Right atrium auricular region (tissue), 2 donors: Measurements from ENCODE around the gene ZDHHC7. TPM values are rescaled to one million over a fixed set of nuclear protein-coding genes. Genes with fewer than 3 reads are reported as not detected.

Experiments
- DNase-seq: peaks from one replicate; pipeline ENCODE4 v3.0.0-alpha.2; 2019; ENCODE audit warnings: low spot score
- H3K27ac ChIP-seq, 2 donors: fragments of 200-600 bp; sonication (generic); 1 replicate in 1 of 2; 2 replicates in 1 of 2; pipeline ENCODE4 v1.5.1; 2016 to 2019
- H3K27me3 ChIP-seq, 2 donors: fragments of 200-600 bp; sonication (generic); one replicate each; pipeline versions ENCODE4 v1.5.1 to v1.6.0; 2017 to 2019
- H3K36me3 ChIP-seq: fragments of 200-600 bp; sonication (generic); one replicate; pipeline ENCODE4 v1.5.1; 2016
- H3K4me1 ChIP-seq, 2 donors: fragments of 200-600 bp; sonication (generic); one replicate each; pipeline versions ENCODE4 v1.5.1 to v1.6.0; 2017 to 2019
- H3K4me3 ChIP-seq, 2 donors: fragments of 200-600 bp; sonication (generic); 1 replicate in 1 of 2; 2 replicates in 1 of 2; pipeline ENCODE4 v1.5.1; 2017 to 2019; ENCODE audit warnings: mild to moderate bottlenecking in 1 of 2, moderate library complexity in 1 of 2
- H3K9me3 ChIP-seq, 2 donors: fragments of 200-600 bp; sonication (generic); one replicate each; pipeline ENCODE4 v1.5.1; 2019
- CTCF ChIP-seq, 2 donors: fragments of 200-600 bp; sonication (generic); IDR thresholded peaks; one replicate each; pipeline ENCODE4 v1.5.1; 2019; ENCODE audit warnings: antibody characterized with exemption in 2 of 2
- total RNA-seq, 2 donors: library from RNA; depleted of rRNA; stranded (reverse); fragments of >200 nt; gene quantifications; one replicate each; pipeline ENCODE4 v1.1.0, GENCODE V29; 2016

Gene ZDHHC7
- total RNA-seq: 10 to 100 TPM; 36.0 to 48.7 TPM

GRCh38 chr16:85010931-85011845 lies at the start of gene ZDHHC7:
Gene ZDHHC7 (minus strand): TSS chr16:85011535. CDS start chr16:84990618, 20,917 bp downstream.
- H3K36me3 ChIP-seq: no peaks in the 10 kb centered on the region
- peaks cover 0 to 41% of the 10 kb centered on the region in 2 donors for H3K4me1 ChIP-seq
- peak within 1 kb of the TSS; percentile 60 to 85 for H3K4me3 ChIP-seq
- peak; percentile 87 for DNase-seq
- TF ChIP-seq CTCF (IDR thresholded peaks at IDR 0.05): no peak
- peak within 1 kb of the TSS; percentile 98 for H3K27ac ChIP-seq
- H3K27me3 ChIP-seq: no peaks in the 10 kb centered on the region
- H3K9me3 ChIP-seq: no peaks in the 10 kb centered on the region

GRCh38 chr16:85058909-85059308 lies 47.6 kb upstream of the ZDHHC7 start:
- Histone ChIP-seq H3K27ac (no peak overlapping the region), H3K4me3 (no peak overlapping the region), H3K4me1 (peaks cover 0 to 33% of the 10 kb centered on the region in 2 donors), H3K36me3 (no peaks in the 10 kb centered on the region), H3K27me3 (no peaks in the 10 kb centered on the region), H3K9me3 (no peaks in the 10 kb centered on the region)
- DNase-seq: no peak
- no peak for TF ChIP-seq CTCF (IDR thresholded peaks at IDR 0.05)

GRCh38 chr16:85057948-85058347 lies 46.6 kb upstream of the ZDHHC7 start:
- H3K36me3 ChIP-seq: no peaks in the 10 kb centered on the region
- no peaks in the 10 kb centered on the region for H3K27me3 ChIP-seq
- DNase-seq: no peak
- peaks cover 0 to 33% of the 10 kb centered on the region in 2 donors for H3K4me1 ChIP-seq
- H3K9me3 ChIP-seq: no peaks in the 10 kb centered on the region
- no peak for TF ChIP-seq CTCF (IDR thresholded peaks at IDR 0.05)
- peak overlapping the region; percentile 33 to 51 for H3K27ac ChIP-seq
- no peak overlapping the region for H3K4me3 ChIP-seq

- Histone ChIP-seq H3K4me3 (no peak overlapping the region), H3K4me1 (peaks cover 0 to 33% of the 10 kb centered on the region in 2 donors), H3K9me3 (no peaks in the 10 kb centered on the region), H3K27ac (peak overlapping the region; percentile 33 to 51), H3K27me3 (no peaks in the 10 kb centered on the region), H3K36me3 (no peaks in the 10 kb centered on the region)
- peak in 1 of 2 donors; percentile 29 for TF ChIP-seq CTCF (IDR thresholded peaks at IDR 0.05)
- DNase-seq: no peak
Measured at GRCh38 chr16:85057212-85057889, 46.0 kb upstream of the ZDHHC7 start.

- TF ChIP-seq CTCF (IDR thresholded peaks at IDR 0.05): peak; percentile 32 to 63
- no peaks in the 10 kb centered on the region for H3K9me3 ChIP-seq
- H3K4me3 ChIP-seq: peak overlapping the region in 1 of 2 donors; percentile 18
- H3K36me3 ChIP-seq: no peaks in the 10 kb centered on the region
- peak overlapping the region; percentile 58 to 71 for H3K27ac ChIP-seq
- no peaks in the 10 kb centered on the region for H3K27me3 ChIP-seq
- peak; percentile 75 for DNase-seq
- peaks cover 0 to 33% of the 10 kb centered on the region in 2 donors for H3K4me1 ChIP-seq
Measured at GRCh38 chr16:85056211-85056748, 44.9 kb upstream of the ZDHHC7 start.
